Uterus (tissue), 4 donors: Measurements from ENCODE around the gene SHB. TPM values are rescaled to one million over a fixed set of nuclear protein-coding genes. Genes with fewer than 3 reads are reported as not detected.

ENCODE experiments used
- DNase-seq, 2 donors: peaks; one replicate each; pipeline ENCODE4 v3.0.0-alpha.2; 2019 to 2020
- H3K27ac ChIP-seq, 2 donors: fragments of 200-600 bp; sonication (generic); 1 replicate in 1 of 2; 2 replicates in 1 of 2; pipeline ENCODE4 v1.5.1; 2016 to 2018
- H3K27me3 ChIP-seq, 2 donors: fragments of 200-600 bp; sonication (generic); one replicate each; pipeline ENCODE4 v1.5.1; 2018 to 2019; ENCODE audit warnings: control low read depth in 1 of 2
- H3K36me3 ChIP-seq, 2 donors: fragments of 200-600 bp; sonication (generic); one replicate each; pipeline ENCODE4 v1.5.1; 2019; ENCODE audit warnings: control low read depth in 1 of 2
- H3K4me1 ChIP-seq, 2 donors: fragments of 200-600 bp; sonication (generic); one replicate each; pipeline ENCODE4 v1.5.1; 2018 to 2019; ENCODE audit warnings: control low read depth in 1 of 2
- H3K4me3 ChIP-seq, 2 donors: fragments of 200-600 bp; sonication (generic); 1 replicate in 1 of 2; 2 replicates in 1 of 2; pipeline ENCODE4 v1.5.1; 2018 to 2019; ENCODE audit warnings: mild to moderate bottlenecking in 1 of 2
- H3K9me3 ChIP-seq, 2 donors: fragments of 200-600 bp; sonication (generic); one replicate each; pipeline ENCODE4 v1.5.1; 2019; ENCODE audit warnings: control low read depth in 1 of 2
- CTCF ChIP-seq, 4 experiments: fragments of 200-600 bp in 2 of 4; fragments of 450-650 bp in 2 of 4; sonication (generic) in 2 of 4; IDR thresholded peaks; one replicate each; pipeline ENCODE4 v1.5.1; 2016 to 2019; ENCODE audit warnings: antibody characterized with exemption in 4 of 4, mild to moderate bottlenecking in 2 of 4, moderate library complexity in 1 of 4
- POLR2A ChIP-seq, 2 donors: fragments of 450-650 bp; IDR thresholded peaks; one replicate each; pipeline ENCODE4 v1.6.1; 2016; ENCODE audit warnings: antibody characterized with exemption in 2 of 2, mild to moderate bottlenecking in 1 of 2, moderate library complexity in 1 of 2
- intact Hi-C: fragments of 100-400 bp; cut with DNase I; formaldehyde crosslinking; loops from one replicate; pipeline ENCODE4 v1.15.1; 2023; ENCODE audit warnings: low total_unique reads
- total RNA-seq, 4 donors: library from RNA; depleted of rRNA in 3 of 4; stranded (reverse); fragments of >200 nt in 3 of 4; gene quantifications; one replicate each; pipeline versions ENCODE4 v1.1.0 to v1.2.4, GENCODE V29; 2014 to 2023
- donor health status: DM: yes; HTN: yes; CAD: no.

Gene SHB
- total RNA-seq, 4 donors from 2014 or later: 3.5 to 19.6 (median 7.3) TPM

- H3K27me3 ChIP-seq: no peaks in the 10 kb centered on the region
These were observed 111.9 kb downstream of the SHB start for GRCh38 chr9:37956904-37957663.

GRCh38 chr9:37956423-37956820 is 112.6 kb downstream of the SHB start:
- no peaks in the 10 kb centered on the region for H3K9me3 ChIP-seq
- TF ChIP-seq POLR2A (IDR thresholded peaks at IDR 0.05) (no peak), CTCF (IDR thresholded peaks at IDR 0.05) (no peak)
- no peak overlapping the region for H3K27ac ChIP-seq
- H3K4me1 ChIP-seq: peaks cover 0 to 13% of the 10 kb centered on the region in 2 donors
- no peaks in the 10 kb centered on the region for H3K36me3 ChIP-seq
- DNase-seq: no peak
- H3K4me3 ChIP-seq: no peak overlapping the region
- H3K27me3 ChIP-seq: no peaks in the 10 kb centered on the region
- intact Hi-C loops: no loop called here

More at GRCh38 chr9:37956904-37957663, 111.9 kb downstream of the SHB start:
- no peaks in the 10 kb centered on the region for H3K9me3 ChIP-seq
- peaks cover 0 to 13% of the 10 kb centered on the region in 2 donors for H3K4me1 ChIP-seq
- H3K27ac ChIP-seq: no peak overlapping the region
- intact Hi-C loops: no loop called here
- DNase-seq: no peak
- H3K36me3 ChIP-seq: no peaks in the 10 kb centered on the region
- TF ChIP-seq CTCF (IDR thresholded peaks at IDR 0.05) (no peak), POLR2A (IDR thresholded peaks at IDR 0.05) (no peak)
- H3K4me3 ChIP-seq: no peak overlapping the region

- Histone ChIP-seq H3K27ac (no peak overlapping the region), H3K27me3 (no peaks in the 10 kb centered on the region), H3K4me1 (peaks cover 0 to 13% of the 10 kb centered on the region in 2 donors), H3K36me3 (no peaks in the 10 kb centered on the region), H3K4me3 (no peak overlapping the region), H3K9me3 (no peaks in the 10 kb centered on the region)
- no peak for TF ChIP-seq POLR2A (IDR thresholded peaks at IDR 0.05)
- TF ChIP-seq CTCF (IDR thresholded peaks at IDR 0.05): no peak
- no peak for DNase-seq
- intact Hi-C loops: no loop called here
These were observed 113.1 kb downstream of the SHB start for GRCh38 chr9:37955781-37956422.

- Histone ChIP-seq H3K27me3 (no peaks in the 10 kb centered on the region), H3K9me3 (no peaks in the 10 kb centered on the region), H3K4me3 (no peak overlapping the region), H3K4me1 (peaks cover 0 to 13% of the 10 kb centered on the region in 2 donors), H3K27ac (peak overlapping the region; percentile 28 to 73), H3K36me3 (no peaks in the 10 kb centered on the region)
- TF ChIP-seq CTCF (IDR thresholded peaks at IDR 0.05): no peak
- no peak for TF ChIP-seq POLR2A (IDR thresholded peaks at IDR 0.05)
- intact Hi-C loops: no loop called here
- no peak for DNase-seq
These were observed 114.4 kb downstream of the SHB start for GRCh38 chr9:37954581-37954981.

- Histone ChIP-seq H3K9me3 (no peaks in the 10 kb centered on the region), H3K4me1 (peaks cover 0 to 13% of the 10 kb centered on the region in 2 donors), H3K27ac (peak overlapping the region; percentile 28 to 73), H3K27me3 (no peaks in the 10 kb centered on the region), H3K36me3 (no peaks in the 10 kb centered on the region), H3K4me3 (no peak overlapping the region)
- peak; percentile 75 to 83 for DNase-seq
- intact Hi-C loops: no loop called here
- TF ChIP-seq POLR2A (IDR thresholded peaks at IDR 0.05) (no peak), CTCF (IDR thresholded peaks at IDR 0.05) (no peak)
These were observed 115.1 kb downstream of the SHB start for GRCh38 chr9:37953775-37954437.
